ENCODE results near the gene PSMB3. TPM values are rescaled to one million over a fixed set of nuclear protein-coding genes. Genes with fewer than 3 reads are reported as not detected.

PSMB3 gene
- total and polyA plus RNA-seq, 9 of the 15 experiments (the other 6 are each of a cell fraction or from before 2014, with no cell fraction given): 460 to 2,775 (median 574) TPM

- TF ChIP-seq ZNF318 (IDR thresholded peaks at IDR 0.05; ENCODE audit: borderline replicate concordance in 1 of 2, low read depth in 1 of 2): no peak
- peak; percentile 80 for TF ChIP-seq SAP30 (IDR thresholded peaks at IDR 0.05; ENCODE audit: borderline replicate concordance, insufficient read depth, low read depth, low read length, poor library complexity, severe bottlenecking)
Measured at GRCh38 chr17:38750312-38751121, 2.0 kb upstream of the PSMB3 start (continued).

Measured in K562 (cell line).